ENCODE data around the gene PLCXD1.
"Not testable (repeated sequence)": the region's sequence is repeated elsewhere in the genome, so short reads cannot be mapped to it uniquely, and the experiment has no call there.

Gene PLCXD1

DNA sequence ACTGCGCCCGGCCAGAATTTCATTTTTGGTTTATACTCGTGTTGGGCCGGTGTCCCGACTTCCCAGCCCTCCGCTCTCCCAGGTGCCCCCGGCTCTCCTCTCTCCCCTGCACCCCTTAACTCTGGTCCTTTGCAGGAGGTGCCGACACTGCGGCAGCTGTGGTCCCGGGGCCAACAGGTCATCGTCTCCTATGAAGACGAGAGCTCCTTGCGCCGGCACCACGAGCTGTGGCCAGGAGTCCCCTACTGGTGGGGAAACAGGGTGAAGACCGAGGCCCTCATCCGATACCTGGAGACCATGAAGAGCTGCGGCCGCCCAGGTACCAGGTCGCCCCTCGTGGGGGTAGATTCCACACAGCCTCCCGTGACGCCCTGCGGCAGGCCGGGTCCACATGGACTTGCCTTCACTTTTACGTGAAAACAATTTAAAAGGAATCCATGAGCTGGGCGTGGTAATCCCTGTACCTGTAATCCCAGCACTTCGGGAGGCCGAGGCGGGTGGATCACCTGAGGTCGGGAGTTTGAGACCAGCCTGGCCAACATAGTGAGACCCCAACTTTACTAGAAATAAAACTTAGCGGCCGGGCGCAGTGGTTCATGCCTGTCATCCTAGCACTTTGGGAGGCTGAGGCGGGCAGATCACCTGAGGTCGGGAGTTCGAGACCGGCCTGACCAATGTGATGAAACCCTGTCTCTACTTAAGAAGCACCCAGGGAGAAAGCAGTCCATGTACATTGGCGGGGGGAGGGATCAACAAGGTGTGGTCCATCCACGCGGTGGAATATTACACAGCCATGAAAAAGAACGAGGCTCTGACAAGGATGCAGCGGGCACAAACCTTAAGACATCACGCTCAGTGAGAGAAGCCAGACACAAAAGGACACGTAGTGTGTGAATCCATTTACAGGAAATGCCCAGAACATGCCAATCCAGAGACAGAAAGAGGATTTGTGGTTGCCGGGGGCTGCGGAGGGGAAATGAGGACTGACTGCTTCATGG is 12.0 kb downstream of the PLCXD1 start:
- DNase-seq = no peak

- no peak for DNase-seq
Measured at GRCh38 chrX:295136-295535, 14.0 kb downstream of the PLCXD1 start.

DNA sequence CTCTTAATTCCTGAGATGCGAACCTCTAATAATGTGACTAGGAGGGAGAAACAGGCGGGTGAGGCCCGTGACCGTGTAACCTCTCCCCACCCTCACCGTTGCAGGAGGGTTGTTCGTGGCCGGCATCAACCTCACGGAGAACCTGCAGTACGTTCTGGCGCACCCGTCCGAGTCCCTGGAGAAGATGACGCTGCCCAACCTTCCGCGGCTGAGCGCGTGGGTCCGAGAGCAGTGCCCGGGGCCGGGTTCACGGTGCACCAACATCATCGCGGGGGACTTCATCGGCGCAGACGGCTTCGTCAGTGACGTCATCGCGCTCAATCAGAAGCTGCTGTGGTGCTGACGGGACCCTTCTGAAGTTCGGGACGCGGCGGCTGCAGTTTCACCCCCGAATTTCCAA is 17.8 kb downstream of the PLCXD1 start:
- no peak for DNase-seq

DNA sequence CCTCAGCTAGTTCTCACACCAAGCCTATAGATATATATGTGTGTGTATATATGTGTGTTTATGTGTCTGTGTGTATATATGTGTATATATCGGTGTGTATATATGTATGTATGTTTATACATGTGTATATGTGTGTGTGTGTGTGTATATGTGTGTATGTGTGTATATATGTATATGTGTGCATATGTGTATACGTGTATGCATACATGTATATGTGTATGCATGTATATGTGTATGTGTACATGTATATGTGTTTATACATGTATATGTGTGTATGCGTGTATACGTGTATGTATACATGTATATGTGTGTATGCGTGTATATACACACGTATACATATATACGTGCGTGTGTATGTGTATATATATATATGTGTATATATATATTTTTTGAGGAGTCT is 19.2 kb downstream of the PLCXD1 start:
- DNase-seq = no peak

GRCh38 chrX:302975-303374 is 21.8 kb downstream of the PLCXD1 start:
- no peak for DNase-seq

DNA sequence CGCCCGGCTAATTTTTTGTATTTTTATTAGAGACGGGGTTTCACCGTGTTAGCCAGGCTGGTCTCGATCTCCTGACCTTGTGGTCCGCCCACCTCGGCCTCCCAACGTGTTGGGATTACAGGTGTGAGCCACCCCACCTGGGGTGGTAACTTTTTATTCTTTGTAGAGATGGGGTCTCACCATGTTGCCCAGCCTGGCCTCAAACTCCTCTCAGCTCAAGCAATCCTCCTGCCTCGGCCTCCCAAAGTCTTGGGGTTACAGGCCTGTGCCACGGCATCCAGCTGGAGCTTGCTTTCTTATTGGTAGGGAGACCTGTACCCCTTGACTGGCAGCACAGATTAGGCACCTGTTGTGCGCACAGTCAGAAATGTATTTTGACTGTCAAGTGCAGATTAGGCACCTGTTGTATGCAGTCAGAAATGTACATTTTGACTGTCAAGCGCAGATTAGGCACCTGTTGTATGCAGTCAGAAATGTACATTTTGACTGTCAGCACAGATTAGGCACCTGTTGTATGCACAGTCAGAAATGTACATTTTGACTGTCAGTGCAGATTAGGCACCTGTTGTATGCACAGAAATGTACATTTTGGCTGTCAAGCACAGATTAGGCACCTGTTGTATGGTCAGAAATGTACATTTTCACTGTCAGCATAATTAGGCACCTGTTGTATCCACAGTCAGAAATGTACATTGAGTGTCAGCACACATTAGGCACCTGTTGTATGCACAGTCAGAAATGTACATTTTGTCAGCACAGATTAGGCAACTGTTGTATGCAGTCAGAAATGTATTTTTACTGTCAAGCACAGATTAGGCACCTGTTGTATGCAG is 24.8 kb downstream of the PLCXD1 start:
- not testable (repeated sequence) for DNase-seq

GRCh38 chrX:306614-307251 is 25.6 kb downstream of the PLCXD1 start:
- DNase-seq = not testable (repeated sequence)

DNA sequence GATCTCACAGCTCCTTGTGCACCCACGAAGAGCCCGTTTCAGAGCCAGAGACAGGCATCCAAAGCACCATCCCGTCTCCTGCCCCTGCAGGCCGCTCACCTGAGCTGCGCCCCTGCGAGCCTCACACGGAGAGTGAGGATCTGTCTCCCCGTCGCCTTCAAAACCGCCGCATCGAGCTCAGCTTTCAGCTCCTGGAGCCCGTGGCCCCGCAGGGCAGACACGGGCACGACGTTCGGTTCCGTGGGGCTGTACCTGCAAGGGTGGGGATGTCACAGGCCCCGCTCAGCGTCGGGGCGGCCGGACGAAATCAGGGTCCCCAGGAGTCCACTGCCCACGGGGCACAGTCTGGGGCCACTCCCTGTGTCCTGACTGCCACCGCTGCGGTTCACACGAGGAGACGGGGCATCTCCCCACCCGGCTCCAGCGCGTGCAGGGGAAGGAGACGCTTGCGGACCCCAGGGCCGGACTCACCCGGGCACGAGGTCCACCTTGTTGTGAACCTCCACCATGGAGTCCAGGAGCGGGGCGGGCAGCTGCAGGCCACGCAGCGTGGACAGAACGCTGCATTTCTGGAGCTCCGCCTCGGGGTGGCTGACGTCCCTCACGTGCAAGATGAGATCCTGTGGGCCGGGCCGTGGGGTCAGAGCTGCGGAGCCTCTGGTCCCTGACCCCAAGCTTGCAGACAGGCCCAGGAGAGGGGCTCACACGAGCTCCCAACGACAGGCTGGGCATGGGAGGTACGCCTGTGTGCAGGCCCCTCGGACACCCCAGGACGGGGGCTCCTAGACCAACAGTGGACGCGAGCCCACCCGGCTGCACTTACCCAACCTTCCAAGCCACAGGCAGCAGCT is 26.3 kb downstream of the PLCXD1 start:
- DNase-seq = no peak

DNA sequence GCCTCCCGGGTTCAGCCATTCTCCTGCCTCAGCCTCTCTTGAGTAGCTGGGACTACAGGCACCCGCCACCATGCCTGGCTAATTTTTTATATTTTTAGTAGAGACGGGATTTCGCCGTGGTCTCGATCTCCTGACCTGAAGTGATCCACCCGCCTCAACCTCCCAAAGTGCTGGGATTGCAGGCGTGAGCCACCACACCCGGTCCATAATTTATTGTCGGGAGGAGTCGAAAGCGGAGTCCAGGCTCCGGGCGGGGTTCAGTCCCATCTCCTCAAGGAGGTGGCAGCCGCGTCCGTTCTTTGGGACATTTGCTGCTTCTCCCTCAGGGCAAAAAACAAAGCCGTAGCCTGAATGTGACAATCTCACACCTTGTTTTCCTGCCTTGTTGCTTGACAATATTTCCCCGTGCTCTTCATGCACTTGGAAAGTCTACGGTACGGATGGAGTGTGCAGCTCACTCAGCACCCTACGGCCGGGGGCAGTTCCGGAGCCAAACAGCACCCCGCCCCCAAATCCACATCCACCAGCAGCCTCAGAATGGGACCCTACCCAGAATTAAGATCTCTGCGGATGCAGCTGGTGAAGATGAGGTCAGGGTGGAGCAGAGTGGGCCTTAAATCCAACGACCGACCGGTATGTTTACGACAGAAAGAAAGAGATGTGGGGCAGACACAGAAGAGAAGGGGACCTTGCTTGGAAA is 27.8 kb downstream of the PLCXD1 start:
- DNase-seq = no peak

DNA sequence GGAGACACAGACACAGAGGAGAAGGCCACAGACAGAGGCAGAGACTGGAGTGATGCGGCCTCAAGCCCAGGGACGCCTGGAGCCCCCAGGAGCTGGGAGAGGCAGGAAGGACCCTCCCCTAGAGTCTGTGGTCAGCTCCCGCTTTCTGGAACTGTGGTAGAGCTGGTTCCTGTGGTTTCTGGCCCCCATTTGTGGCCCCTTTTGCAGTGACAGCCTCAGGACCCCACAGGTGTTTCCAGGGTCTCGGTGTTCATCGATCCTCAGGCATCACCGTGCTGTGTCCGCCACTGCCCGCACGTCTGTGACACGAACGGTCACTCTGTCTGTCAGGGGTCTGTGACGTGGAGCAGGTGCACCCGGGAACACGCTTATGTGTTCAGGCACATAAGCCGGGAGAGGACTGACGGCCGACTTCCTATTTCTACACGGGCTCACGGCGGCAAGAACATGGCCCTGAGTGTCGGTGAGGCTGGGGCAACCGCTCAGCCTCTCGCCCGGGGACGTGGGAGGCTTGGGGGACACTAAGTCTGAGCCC is 29.5 kb downstream of the PLCXD1 start:
- DNase-seq = no peak

GRCh38 chrX:311156-312129 is 30.3 kb downstream of the PLCXD1 start:
- no peak for DNase-seq

DNA sequence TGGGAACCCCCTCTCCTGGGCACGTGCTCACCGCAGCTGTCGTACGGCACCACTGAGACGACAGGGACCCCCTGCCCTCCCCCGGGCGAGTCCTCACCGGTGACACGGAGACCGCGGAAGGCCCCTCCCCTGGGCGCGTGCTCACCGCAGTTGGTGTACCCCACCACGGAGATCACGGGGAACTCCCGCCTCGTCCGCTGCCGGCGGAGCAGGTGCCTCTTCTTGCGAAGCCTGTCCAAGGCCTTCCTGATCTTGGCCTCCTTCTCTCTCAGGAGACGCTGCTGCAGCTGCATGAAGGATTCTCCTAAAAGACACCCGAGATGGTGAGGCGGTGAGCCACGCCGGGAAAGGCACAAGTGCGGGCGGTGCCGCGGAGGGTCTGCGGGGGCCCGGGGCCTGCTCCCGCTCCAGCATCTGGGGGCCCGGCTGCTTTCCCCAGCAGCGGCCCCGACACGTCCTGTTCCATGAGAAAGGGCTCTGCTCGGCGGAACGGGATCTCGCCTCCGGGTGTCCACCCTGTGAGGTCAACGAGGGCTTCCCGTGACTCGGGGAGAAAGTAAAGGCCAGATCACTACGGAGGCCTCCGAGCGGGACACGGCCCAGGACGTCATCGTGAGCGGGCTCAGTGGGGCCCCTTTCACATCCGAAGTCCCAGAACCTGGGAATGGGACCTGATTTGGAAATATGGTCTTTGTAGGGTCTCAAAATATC is 31.6 kb downstream of the PLCXD1 start:
- no peak for DNase-seq

DNA sequence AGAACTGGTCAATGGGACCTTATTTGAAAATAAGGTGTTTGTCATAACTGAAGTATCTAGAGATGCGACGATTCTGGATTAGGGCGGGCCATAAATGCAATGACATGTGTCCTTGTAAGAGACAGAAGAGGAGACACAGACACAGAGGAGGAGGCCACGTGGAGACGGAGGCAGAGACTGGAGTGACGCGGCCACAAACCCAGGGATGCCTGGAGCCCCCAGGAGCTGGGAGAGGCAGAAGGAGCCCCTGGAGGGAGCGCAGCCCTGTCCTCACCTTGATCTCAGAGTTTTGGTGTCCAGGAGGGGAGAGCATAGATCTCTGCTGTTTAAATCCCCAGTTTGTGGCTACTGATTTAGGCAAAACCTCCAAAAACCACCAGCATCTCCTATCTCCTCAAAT is 32.4 kb downstream of the PLCXD1 start:
- no peak for DNase-seq

DNA sequence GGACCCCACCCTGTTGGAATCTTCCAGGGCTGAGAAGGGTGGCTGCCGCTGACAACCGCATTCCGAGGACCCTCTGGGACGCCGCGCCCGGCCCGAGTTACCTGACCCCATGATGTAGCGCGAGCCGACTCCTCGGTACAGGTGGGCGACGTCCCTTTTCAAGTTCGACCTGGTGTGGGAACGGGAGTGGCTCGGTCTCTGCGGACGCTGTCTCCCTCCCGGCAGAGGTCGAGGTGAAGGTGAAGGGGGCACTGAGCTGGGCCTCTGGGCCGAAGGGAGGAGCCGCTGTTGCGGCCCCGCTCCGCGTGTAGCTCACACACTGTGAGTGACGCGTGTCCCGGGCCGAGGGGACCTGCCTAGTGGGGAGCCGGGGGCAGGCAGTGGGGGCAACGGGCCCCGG is 32.9 kb downstream of the PLCXD1 start:
- DNase-seq = no peak

DNA sequence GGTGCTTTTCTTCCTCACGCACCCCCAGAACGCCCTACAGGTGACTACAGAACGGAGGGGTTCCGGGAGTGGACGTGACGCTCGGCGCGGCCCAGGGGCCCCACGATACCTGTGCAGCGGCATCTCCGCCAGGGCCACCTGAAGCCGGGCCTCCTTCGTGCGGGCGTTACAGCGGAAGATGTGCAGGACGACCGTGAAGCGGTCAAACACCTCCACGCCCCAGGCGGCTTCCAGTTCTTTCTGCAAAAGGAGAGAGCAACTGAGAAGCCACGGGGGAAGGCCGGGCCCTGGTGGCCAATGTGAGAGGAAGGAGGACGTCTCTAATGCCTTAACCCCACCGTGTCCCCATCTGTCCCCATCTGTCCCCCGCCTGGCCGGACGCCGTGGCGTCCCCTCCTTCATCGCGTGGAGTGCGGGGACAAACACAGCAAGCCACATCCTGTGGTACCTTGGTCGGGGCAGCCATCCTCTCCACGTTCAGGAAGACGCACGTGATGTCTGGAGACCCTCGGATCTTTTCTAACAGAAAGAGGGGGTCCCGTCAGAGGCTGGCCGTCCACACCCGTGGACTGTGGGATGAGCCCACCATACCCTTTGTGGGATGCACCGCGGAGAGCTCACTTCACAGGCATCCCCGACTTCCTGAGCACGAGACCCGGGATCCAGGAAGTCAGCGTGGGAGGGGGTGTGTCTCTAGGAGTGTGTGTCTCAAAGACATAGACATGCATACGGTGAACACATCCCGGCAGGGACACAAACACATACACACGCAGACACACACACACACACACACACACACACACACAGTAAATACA is 33.8 kb downstream of the PLCXD1 start:
- DNase-seq = no peak

DNA sequence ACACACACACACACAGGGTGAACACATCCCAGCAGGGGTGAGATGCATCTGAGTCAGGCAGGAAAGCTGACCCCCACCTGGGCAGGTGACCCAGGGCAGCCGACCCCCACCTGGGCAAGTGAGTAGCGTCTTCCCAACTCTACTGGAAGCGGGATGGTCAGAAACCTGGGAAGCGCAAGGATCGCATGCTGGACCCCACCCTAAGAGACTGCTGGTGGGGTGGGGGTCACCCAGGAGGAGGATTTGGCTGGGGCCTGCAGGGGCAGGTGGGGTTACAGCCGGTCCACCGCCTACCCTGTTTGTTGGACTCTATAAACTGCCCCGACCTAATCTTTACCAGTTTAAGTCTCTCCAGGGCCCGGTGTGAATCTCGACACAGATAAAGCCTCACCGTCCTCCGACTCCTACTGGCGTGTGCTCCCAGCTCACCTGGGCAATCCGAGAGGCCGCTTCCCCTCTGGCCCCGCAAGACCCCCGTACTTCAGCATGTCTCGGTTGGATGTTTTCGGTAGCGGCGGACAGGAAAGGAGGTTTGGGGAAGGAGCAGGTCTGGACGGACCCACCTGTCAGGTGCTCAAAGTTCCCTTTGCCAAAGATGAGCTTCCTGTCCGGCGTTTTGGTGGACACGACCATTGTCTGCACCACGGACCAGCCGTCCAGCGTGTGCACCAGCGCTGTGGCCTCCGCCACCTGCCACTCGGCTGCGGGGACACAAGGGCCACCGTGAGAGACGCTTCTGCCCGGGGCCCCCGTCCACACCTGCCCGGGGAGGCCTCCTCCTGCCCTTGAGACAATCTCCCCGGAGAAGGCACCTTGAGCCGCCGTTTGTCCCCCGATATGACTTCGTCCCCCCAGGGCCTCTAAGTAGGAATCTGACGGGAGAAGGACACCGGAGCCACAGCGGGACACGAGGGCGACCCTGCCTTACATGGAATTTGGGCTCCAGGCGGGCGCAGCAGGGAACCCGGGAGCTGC is 35.5 kb downstream of the PLCXD1 start:
- no peak for DNase-seq

DNA sequence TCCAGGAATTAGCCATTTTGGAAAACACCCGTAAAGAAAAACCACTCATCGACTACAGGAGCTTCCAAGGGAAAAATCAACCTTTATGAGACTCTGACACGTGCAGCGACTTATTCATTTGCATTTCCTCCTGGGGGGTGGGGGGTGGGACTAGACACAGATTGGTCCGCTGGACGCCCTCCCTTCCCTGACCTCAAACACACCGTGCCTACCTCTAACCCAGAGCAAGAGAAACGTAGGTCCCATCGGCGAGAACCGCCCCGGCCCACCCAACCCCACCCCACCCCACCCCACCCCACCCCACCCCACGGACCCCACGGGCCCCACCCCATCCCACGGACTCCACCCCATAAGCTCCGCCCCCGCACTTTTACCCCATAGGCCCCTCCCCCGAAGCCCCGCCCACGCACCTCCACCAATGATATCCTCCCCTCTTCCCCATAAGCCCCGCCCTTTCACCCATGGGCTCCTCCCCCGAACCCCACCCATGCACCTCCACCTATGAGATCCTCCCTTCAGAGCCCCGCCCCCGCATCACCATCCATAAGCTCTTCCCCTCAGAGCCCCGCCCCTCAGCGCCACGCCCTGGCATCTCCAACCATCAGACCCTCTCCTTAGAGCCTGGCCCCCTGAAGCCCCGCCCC is 36.4 kb downstream of the PLCXD1 start:
- DNase-seq = no peak

Measured in DMS79 treated with DMSO at 0.1 percent for 48 hours (cell line).